NT2/D1 (cell line): Measurements from ENCODE around the gene ARMC9.

Experiments used
- DNase-seq: peaks from one replicate; pipeline ENCODE4 v3.0.0-alpha.2; 2011; ENCODE audit warnings: low read depth, low spot score
- H3K27me3 ChIP-seq: 2 replicates; pipeline ENCODE4 v1.6.0; 2011; ENCODE audit warnings: mild to moderate bottlenecking; ENCODE audit not compliant: insufficient read length, insufficient read depth
- H3K36me3 ChIP-seq: 2 replicates; pipeline ENCODE4 v1.6.1; 2011; ENCODE audit warnings: mild to moderate bottlenecking, low read length, mixed read lengths; ENCODE audit not compliant: insufficient read depth, insufficient read length
- H3K4me1 ChIP-seq: 2 replicates; pipeline ENCODE4 v1.5.1; 2011; ENCODE audit not compliant: insufficient read depth, insufficient read length
- H3K4me3 ChIP-seq: 2 replicates; pipeline ENCODE4 v1.5.1; 2011; ENCODE audit warnings: low read depth; ENCODE audit not compliant: insufficient read length
- H3K9ac ChIP-seq: 2 replicates; pipeline ENCODE4 v1.6.0; 2011; ENCODE audit warnings: low read depth; ENCODE audit not compliant: insufficient read length
- H3K9me3 ChIP-seq: 2 replicates; pipeline ENCODE4 v1.5.1; 2011; ENCODE audit warnings: mild to moderate bottlenecking, low read length; ENCODE audit not compliant: insufficient read depth
- SUZ12 ChIP-seq: IDR thresholded peaks from 2 replicates; pipeline ENCODE4 v1.6.1; 2011; ENCODE audit not compliant: insufficient read length, insufficient read depth; ENCODE audit errors: extremely low read depth
- YY1 ChIP-seq: IDR thresholded peaks from 2 replicates; pipeline ENCODE4 v1.6.1; 2011; ENCODE audit not compliant: insufficient read length, insufficient read depth
- ZNF274 ChIP-seq: IDR thresholded peaks from 2 replicates; pipeline ENCODE4 v1.6.1; 2011; ENCODE audit warnings: mild to moderate bottlenecking, low read depth, low read length

The ARMC9 gene

GRCh38 chr2:231387904-231388724 is 189.7 kb downstream of the ARMC9 start:
- H3K4me3 ChIP-seq: no peak overlapping the region
- no peak for DNase-seq
- H3K9me3 ChIP-seq: peaks cover 12% of the 10 kb centered on the region; the same call in 1 of the 2 replicates
- peak overlapping the region; percentile 18 for H3K9ac ChIP-seq
- no peaks in the 10 kb centered on the region for H3K27me3 ChIP-seq
- TF ChIP-seq ZNF274 (no peak), SUZ12 (no peak), YY1 (no peak)
- no peaks in the 10 kb centered on the region for H3K36me3 ChIP-seq
- H3K4me1 ChIP-seq: peaks cover 23% of the 10 kb centered on the region

DNA sequence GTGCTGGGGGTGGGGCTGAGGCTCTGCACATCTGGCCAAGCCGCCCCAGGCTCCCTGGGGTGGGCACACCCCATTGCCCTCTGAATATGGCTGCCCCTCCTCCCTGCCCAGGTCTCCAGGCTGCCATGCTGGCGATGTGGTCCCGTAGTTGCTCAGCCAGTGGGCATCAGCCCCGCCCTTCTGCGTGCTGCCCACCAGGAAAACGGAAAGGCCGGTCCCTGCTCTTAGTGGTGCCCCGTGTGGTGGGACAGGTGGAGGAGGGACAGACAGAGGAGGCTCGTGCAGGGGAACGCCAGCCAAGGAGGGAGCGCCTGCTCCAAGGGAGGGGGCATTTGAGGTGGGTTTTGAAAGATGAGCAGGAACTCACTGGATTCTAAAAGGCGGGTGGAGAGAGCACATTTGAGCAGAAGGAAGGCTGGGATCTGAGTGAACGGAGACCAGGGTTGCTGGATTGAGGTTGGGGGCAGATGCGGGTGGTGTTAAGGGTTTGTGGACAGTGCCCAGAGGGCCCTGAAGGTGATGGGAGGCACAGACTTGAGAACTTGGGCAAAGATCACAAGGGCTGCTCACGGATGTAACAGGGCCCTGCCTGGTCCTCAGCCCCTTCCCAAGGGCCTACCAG is 190.4 kb downstream of the ARMC9 start:
- TF ChIP-seq ZNF274 (no peak), SUZ12 (no peak), YY1 (no peak)
- no peaks in the 10 kb centered on the region for H3K27me3 ChIP-seq
- H3K9ac ChIP-seq: no peak overlapping the region
- no peak overlapping the region for H3K4me3 ChIP-seq
- H3K9me3 ChIP-seq: peaks cover 12% of the 10 kb centered on the region; the same call in 1 of the 2 replicates
- no peaks in the 10 kb centered on the region for H3K36me3 ChIP-seq
- no peak for DNase-seq
- peaks cover 30% of the 10 kb centered on the region for H3K4me1 ChIP-seq

DNA sequence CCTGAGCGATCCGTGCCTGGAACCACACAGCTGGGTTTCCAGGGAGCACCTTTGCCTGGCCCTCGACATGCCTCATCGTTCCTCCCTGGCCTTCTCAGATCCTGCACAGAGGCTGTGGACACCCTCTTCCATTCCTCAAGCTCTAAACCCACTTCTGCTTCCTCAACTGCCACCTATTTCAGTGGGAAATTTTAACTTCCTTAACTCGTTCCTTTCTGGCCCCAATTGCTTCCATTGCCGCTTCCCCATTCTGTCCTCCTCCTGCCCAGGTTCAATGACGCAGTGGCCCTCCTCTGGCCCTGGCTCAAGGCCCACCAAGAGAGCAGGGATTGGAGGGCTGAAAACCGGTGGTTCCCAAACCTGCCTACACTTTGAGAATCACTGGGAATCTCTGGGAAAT is 192.2 kb downstream of the ARMC9 start:
- H3K9ac ChIP-seq: no peak overlapping the region
- no peaks in the 10 kb centered on the region for H3K9me3 ChIP-seq
- H3K36me3 ChIP-seq: no peaks in the 10 kb centered on the region
- TF ChIP-seq SUZ12: no peak
- TF ChIP-seq YY1: no peak
- TF ChIP-seq ZNF274: no peak
- DNase-seq: no peak
- H3K27me3 ChIP-seq: no peaks in the 10 kb centered on the region
- H3K4me3 ChIP-seq: no peak overlapping the region
- peaks cover 41% of the 10 kb centered on the region for H3K4me1 ChIP-seq

GRCh38 chr2:231391981-231392380 is 193.6 kb downstream of the ARMC9 start:
- Histone ChIP-seq H3K4me3 (no peak overlapping the region), H3K4me1 (peaks cover 44% of the 10 kb centered on the region), H3K9me3 (no peaks in the 10 kb centered on the region), H3K36me3 (no peaks in the 10 kb centered on the region), H3K9ac (no peak overlapping the region), H3K27me3 (peaks cover 12% of the 10 kb centered on the region)
- no peak for TF ChIP-seq YY1
- no peak for TF ChIP-seq ZNF274
- TF ChIP-seq SUZ12: no peak
- DNase-seq: no peak

DNA sequence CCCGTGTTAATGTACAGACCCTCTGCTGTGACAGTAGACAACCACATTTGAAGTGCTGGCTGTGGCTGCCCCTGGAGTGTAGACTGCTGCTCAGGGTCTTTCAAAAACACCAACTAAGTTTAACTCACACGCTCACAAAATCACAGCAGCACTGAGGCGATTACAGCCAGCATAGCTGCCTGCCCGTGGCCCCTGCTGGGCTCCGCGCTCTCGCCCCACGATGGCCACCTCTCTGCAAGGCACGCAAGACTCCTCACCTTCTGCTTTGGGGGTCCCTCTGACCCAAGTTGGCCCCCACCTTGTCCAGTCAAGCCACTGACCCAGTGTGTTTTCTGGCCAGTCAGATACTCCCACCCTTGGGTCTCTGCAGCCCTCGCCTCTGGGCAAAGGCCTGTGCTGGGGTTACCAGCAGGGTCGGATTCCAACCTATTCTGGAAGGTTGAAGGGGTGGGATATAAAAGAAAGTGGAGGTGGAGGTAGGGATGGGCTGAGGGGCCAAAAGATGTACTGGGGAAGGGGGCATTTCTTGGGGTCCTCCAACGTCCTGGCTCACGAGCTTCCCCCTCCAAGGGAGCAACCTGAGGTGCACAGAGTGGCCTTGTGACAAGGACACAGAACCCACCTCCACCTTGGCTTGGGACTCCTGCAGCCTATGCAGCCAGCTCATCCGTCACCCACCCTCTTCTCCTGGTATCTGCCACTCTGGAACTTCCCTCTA is 194.2 kb downstream of the ARMC9 start:
- peaks cover 14% of the 10 kb centered on the region for H3K27me3 ChIP-seq
- no peaks in the 10 kb centered on the region for H3K9me3 ChIP-seq
- DNase-seq: no peak
- H3K36me3 ChIP-seq: peaks cover 2% of the 10 kb centered on the region
- H3K4me1 ChIP-seq: peaks cover 44% of the 10 kb centered on the region
- H3K4me3 ChIP-seq: no peak overlapping the region
- no peak for TF ChIP-seq SUZ12
- TF ChIP-seq ZNF274: no peak
- TF ChIP-seq YY1: no peak
- H3K9ac ChIP-seq: peak overlapping the region; percentile 6

- H3K9me3 ChIP-seq: no peaks in the 10 kb centered on the region
- TF ChIP-seq YY1 (no peak), SUZ12 (no peak)
- peaks cover 39% of the 10 kb centered on the region for H3K4me1 ChIP-seq
- peaks cover 11% of the 10 kb centered on the region for H3K36me3 ChIP-seq
- no peak for DNase-seq
- no peak overlapping the region for H3K4me3 ChIP-seq
- H3K27me3 ChIP-seq: peaks cover 14% of the 10 kb centered on the region
- H3K9ac ChIP-seq: peak overlapping the region; percentile 4
Measured at GRCh38 chr2:231393149-231394131, 195.0 kb downstream of the ARMC9 start.
